Articular chondrocyte of knee joint (primary cell): ENCODE measurements around the gene LYSMD4. TPM values are rescaled to one million over a fixed set of nuclear protein-coding genes. Genes with fewer than 3 reads are reported as not detected.

Source experiments
- small RNA-seq: library from RNA; depleted of rRNA; stranded (forward); fragments of <200 nt; gene quantifications from one replicate; pipeline ENCODE3, GENCODE V24; 2012
- total RNA-seq: library from RNA; depleted of rRNA; stranded (reverse); fragments of >200 nt; gene quantifications from 2 replicates; pipeline ENCODE4 v1.2.3, GENCODE V29; 2012

LYSMD4 gene
- total RNA-seq, result 8.8 and 11.3 TPM in 2 replicates

DNA sequence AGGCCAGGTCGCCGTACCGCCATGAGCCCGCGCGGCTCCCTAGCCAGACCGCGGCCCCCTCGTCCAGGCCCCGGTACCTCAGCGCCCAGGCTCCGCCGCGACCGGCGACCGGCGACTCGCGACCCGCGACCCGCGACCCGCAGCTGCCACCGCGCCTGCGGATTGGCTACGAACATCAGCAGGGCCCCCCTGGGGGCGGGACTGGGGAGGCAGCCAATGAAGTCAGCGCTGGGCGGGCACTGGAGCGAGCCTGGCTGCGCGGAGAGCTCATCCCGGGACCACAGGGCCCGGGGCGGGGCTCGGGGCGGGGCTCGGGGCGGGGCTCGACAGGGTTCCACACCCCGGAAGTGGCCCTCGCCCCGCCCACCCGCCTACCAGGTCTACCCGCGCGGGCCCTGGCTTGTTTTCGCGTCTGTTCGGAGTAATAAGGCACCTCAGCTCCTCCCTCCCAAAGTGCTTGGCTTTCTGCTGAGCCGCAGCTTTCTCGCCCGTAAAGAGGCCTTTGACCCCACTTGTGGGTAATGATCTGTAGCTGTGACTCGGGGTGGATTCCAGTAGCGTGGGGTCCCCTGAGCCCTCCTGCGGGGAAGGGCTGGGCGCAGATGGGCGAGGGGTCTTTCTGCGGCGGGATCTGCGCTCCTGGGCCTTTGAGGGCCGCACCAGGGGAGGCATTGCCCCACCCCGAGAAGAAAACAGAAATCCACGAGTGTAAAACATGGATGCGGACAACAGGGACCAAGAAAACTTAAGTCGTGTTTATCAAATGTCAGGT is at the start of gene LYSMD4:
Gene LYSMD4, minus strand, starts transcription at position 170 of the 772 bp plus-strand sequence. CDS start 1,438 bp downstream, outside the sequence.

Small RNA genes within 50 kb of the gene (small RNA-seq; reads per million reads assigned to genes)
- not detected for gene RF00019

Other genes with a start within 250 kb of the LYSMD4 start
- 55.1 and 66.9 TPM in 2 replicates for gene MEF2A, start 167.5 kb downstream of the LYSMD4 start, total RNA-seq